LNCaP clone FGC (cell line): Measurements from ENCODE around the gene BTRC.

Experiments used
- DNase-seq: peaks from one replicate; pipeline ENCODE4 v3.0.0-alpha.2; 2011; ENCODE audit warnings: low read depth
- H3K4me3 ChIP-seq: 2 replicates; pipeline ENCODE4 v1.5.1; 2011; ENCODE audit warnings: mild to moderate bottlenecking, low read depth, low read length, control low read depth
- CTCF ChIP-seq: IDR thresholded peaks from 2 replicates; pipeline ENCODE4 v1.5.1; 2012; ENCODE audit warnings: mild to moderate bottlenecking; ENCODE audit not compliant: control insufficient read depth, insufficient read depth; ENCODE audit errors: extremely low read depth

Gene BTRC

GRCh38 chr10:101570428-101571270 is 216.7 kb downstream of the BTRC start:
- peak overlapping the region; percentile 48 for H3K4me3 ChIP-seq
- TF ChIP-seq CTCF, result no peak
- no peak for DNase-seq

- no peak for TF ChIP-seq CTCF
- DNase-seq, result no peak
- no peak overlapping the region for H3K4me3 ChIP-seq
Measured at GRCh38 chr10:101571271-101571925, 217.4 kb downstream of the BTRC start.

- TF ChIP-seq CTCF, result no peak
- no peak overlapping the region for H3K4me3 ChIP-seq
- no peak for DNase-seq
Measured at GRCh38 chr10:101572126-101572525, 218.2 kb downstream of the BTRC start.

- TF ChIP-seq CTCF, result no peak
- H3K4me3 ChIP-seq, result no peak overlapping the region
- DNase-seq, result no peak
Measured at GRCh38 chr10:101572785-101573184, 218.8 kb downstream of the BTRC start.

GRCh38 chr10:101573885-101574753 is 220.2 kb downstream of the BTRC start:
- no peak for DNase-seq
- H3K4me3 ChIP-seq, result no peak overlapping the region
- TF ChIP-seq CTCF, result no peak

- no peak for TF ChIP-seq CTCF
- DNase-seq, result no peak
- H3K4me3 ChIP-seq, result no peak overlapping the region
Measured at GRCh38 chr10:101575091-101575490, 221.1 kb downstream of the BTRC start.
